Parathyroid adenoma (tissue), 2 donors: ENCODE results near the gene MRGPRF.

Source experiments
- H2AFZ ChIP-seq: fragments of 300-600 bp; sonication (generic); one replicate; pipeline ENCODE4 v1.7.0; 2017; ENCODE audit warnings: antibody characterized with exemption, mild to moderate bottlenecking
- H3K27ac ChIP-seq: fragments of 300-600 bp; sonication (generic); one replicate; pipeline ENCODE4 v1.7.0; 2017
- H3K27me3 ChIP-seq: fragments of 300-600 bp; sonication (generic); one replicate; pipeline ENCODE4 v1.7.0; 2017; ENCODE audit warnings: low read length; ENCODE audit not compliant: control insufficient read depth, insufficient read depth
- H3K36me3 ChIP-seq: fragments of 300-600 bp; sonication (generic); one replicate; pipeline ENCODE4 v1.7.0; 2017; ENCODE audit warnings: low read length; ENCODE audit not compliant: control insufficient read depth, insufficient read depth
- H3K4me1 ChIP-seq: fragments of 300-600 bp; sonication (generic); one replicate; pipeline ENCODE4 v1.7.0; 2017; ENCODE audit warnings: control low read depth
- H3K4me2 ChIP-seq: fragments of 300-600 bp; sonication (generic); one replicate; pipeline ENCODE4 v1.7.0; 2017; ENCODE audit warnings: low read length
- H3K4me3 ChIP-seq: fragments of 300-600 bp; sonication (generic); one replicate; pipeline ENCODE4 v1.7.0; 2017; ENCODE audit warnings: low read depth, low read length
- H3K79me2 ChIP-seq: fragments of 300-600 bp; sonication (generic); one replicate; pipeline ENCODE4 v1.7.0; 2017; ENCODE audit warnings: control low read depth
- H3K9ac ChIP-seq: fragments of 300-600 bp; sonication (generic); one replicate; pipeline ENCODE4 v1.7.0; 2017; ENCODE audit warnings: mild to moderate bottlenecking
- H3K9me3 ChIP-seq: fragments of 300-600 bp; sonication (generic); one replicate; pipeline ENCODE4 v1.7.0; 2017; ENCODE audit warnings: low read length; ENCODE audit not compliant: control insufficient read depth
- CTCF ChIP-seq: fragments of 300-600 bp; sonication (generic); IDR thresholded peaks from one replicate; pipeline ENCODE4 v1.7.0; 2017; ENCODE audit warnings: antibody characterized with exemption, mild to moderate bottlenecking
- donor health status: primary hyperparathyroidism.

Gene MRGPRF

GRCh38 chr11:69013009-69013951, at the start of gene MRGPRF:
Gene MRGPRF (minus strand): TSS chr11:69013246. CDS start chr11:69009901, 3,345 bp downstream.
- no peak within 1 kb of the TSS for H3K27ac ChIP-seq
- H3K36me3 ChIP-seq, result no peaks in the 10 kb centered on the region
- H3K9ac ChIP-seq, result no peak within 1 kb of the TSS
- H3K27me3 ChIP-seq, result no peaks in the 10 kb centered on the region
- H2AFZ ChIP-seq, result no peak within 1 kb of the TSS
- no peaks in the 10 kb centered on the region for H3K79me2 ChIP-seq
- no peak within 1 kb of the TSS for H3K4me3 ChIP-seq
- no peak within 1 kb of the TSS for H3K4me2 ChIP-seq
- H3K9me3 ChIP-seq, result no peaks in the 10 kb centered on the region
- TF ChIP-seq CTCF, result no peak
- no peaks in the 10 kb centered on the region for H3K4me1 ChIP-seq

GRCh38 chr11:69062169-69062855, 49.3 kb upstream of the MRGPRF start:
- Histone ChIP-seq H3K36me3 (no peaks in the 10 kb centered on the region), H3K79me2 (no peaks in the 10 kb centered on the region), H3K9ac (no peak overlapping the region), H3K4me3 (no peak overlapping the region), H3K9me3 (no peaks in the 10 kb centered on the region), H2AFZ (no peak overlapping the region), H3K27me3 (no peaks in the 10 kb centered on the region), H3K27ac (no peak overlapping the region), H3K4me2 (no peak overlapping the region), H3K4me1 (no peaks in the 10 kb centered on the region)
- no peak for TF ChIP-seq CTCF

GRCh38 chr11:69061713-69062053, 48.6 kb upstream of the MRGPRF start:
- Histone ChIP-seq H3K4me1 (no peaks in the 10 kb centered on the region), H3K36me3 (no peaks in the 10 kb centered on the region)
- no peak for TF ChIP-seq CTCF

GRCh38 chr11:69060806-69061712, 48.0 kb upstream of the MRGPRF start:
- H3K9me3 ChIP-seq, result no peaks in the 10 kb centered on the region
- H3K4me2 ChIP-seq, result no peak overlapping the region
- H3K4me1 ChIP-seq, result no peaks in the 10 kb centered on the region
- H3K9ac ChIP-seq, result no peak overlapping the region
- no peak overlapping the region for H3K27ac ChIP-seq
- no peak for TF ChIP-seq CTCF
- H3K79me2 ChIP-seq, result no peaks in the 10 kb centered on the region
- no peak overlapping the region for H2AFZ ChIP-seq
- H3K36me3 ChIP-seq, result no peaks in the 10 kb centered on the region
- H3K4me3 ChIP-seq, result no peak overlapping the region
- H3K27me3 ChIP-seq, result no peaks in the 10 kb centered on the region

More at GRCh38 chr11:69061713-69062053, 48.6 kb upstream of the MRGPRF start:
- H3K27ac ChIP-seq, result no peak overlapping the region
- H3K27me3 ChIP-seq, result no peaks in the 10 kb centered on the region
- no peak overlapping the region for H2AFZ ChIP-seq
- no peak overlapping the region for H3K4me3 ChIP-seq
- H3K9ac ChIP-seq, result no peak overlapping the region
- no peaks in the 10 kb centered on the region for H3K79me2 ChIP-seq
- no peak overlapping the region for H3K4me2 ChIP-seq
- H3K9me3 ChIP-seq, result no peaks in the 10 kb centered on the region
